Neural progenitor cell (in vitro differentiated cells): ENCODE measurements around the gene STOML1.

ENCODE experiments used
- CTCF ChIP-seq: fragments of 200-600 bp; sonication (generic); IDR thresholded peaks from 2 replicates; pipeline ENCODE4 v1.5.1; 2017; ENCODE audit warnings: antibody characterized with exemption, mild to moderate bottlenecking
- EZH2 ChIP-seq: fragments of 200-600 bp; sonication (generic); IDR thresholded peaks from 2 replicates; pipeline ENCODE4 v1.6.1; 2017; ENCODE audit warnings: antibody characterized with exemption, mild to moderate bottlenecking, moderate library complexity

- TF ChIP-seq CTCF, result no peak
- TF ChIP-seq EZH2, result no peak
These were observed 14.9 kb upstream of the STOML1 start for GRCh38 chr15:74006774-74007639.
